HL-60 (cell line): Measurements from ENCODE around the gene CD302.

Experiments
- POLR2AphosphoS5 ChIP-seq: IDR thresholded peaks from 2 replicates; pipeline ENCODE4 v1.6.1; 2012; ENCODE audit warnings: low read depth
- SPI1 ChIP-seq: IDR thresholded peaks from 2 replicates; pipeline ENCODE4 v1.6.1; 2012; ENCODE audit warnings: low read depth, mild to moderate bottlenecking, borderline replicate concordance
- TF ChIP-seq, protein P1 (sequence below): IDR thresholded peaks from 2 replicates; pipeline ENCODE4 v1.6.1; 2012; ENCODE audit warnings: low read depth; ENCODE audit not compliant: insufficient replicate concordance
- TF ChIP-seq, protein P2 (sequence below): IDR thresholded peaks from one replicate; pipeline ENCODE4 v1.5.1; 2011; ENCODE audit warnings: low read length, control low read depth, inconsistent platforms; ENCODE audit not compliant: insufficient read depth

DNA sequence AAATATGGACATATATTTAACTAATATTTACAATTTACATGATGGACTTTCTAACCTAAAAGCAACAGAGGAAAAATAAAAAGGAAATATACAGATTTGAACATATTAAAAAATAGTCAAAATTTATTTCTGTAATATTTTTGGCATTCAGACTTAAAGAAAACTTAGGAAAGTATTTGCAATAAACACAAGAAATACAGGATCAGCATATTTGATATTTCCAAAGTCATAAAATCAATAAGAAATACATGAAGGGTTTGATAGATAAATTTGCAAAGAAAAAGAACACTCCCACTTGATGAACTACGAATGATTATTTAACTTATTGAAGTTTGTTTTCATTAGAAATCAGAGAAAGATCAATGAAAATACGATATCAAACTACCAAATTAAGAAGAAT lies 48.6 kb upstream of the CD302 start:
- TF ChIP-seq, protein P1, sequence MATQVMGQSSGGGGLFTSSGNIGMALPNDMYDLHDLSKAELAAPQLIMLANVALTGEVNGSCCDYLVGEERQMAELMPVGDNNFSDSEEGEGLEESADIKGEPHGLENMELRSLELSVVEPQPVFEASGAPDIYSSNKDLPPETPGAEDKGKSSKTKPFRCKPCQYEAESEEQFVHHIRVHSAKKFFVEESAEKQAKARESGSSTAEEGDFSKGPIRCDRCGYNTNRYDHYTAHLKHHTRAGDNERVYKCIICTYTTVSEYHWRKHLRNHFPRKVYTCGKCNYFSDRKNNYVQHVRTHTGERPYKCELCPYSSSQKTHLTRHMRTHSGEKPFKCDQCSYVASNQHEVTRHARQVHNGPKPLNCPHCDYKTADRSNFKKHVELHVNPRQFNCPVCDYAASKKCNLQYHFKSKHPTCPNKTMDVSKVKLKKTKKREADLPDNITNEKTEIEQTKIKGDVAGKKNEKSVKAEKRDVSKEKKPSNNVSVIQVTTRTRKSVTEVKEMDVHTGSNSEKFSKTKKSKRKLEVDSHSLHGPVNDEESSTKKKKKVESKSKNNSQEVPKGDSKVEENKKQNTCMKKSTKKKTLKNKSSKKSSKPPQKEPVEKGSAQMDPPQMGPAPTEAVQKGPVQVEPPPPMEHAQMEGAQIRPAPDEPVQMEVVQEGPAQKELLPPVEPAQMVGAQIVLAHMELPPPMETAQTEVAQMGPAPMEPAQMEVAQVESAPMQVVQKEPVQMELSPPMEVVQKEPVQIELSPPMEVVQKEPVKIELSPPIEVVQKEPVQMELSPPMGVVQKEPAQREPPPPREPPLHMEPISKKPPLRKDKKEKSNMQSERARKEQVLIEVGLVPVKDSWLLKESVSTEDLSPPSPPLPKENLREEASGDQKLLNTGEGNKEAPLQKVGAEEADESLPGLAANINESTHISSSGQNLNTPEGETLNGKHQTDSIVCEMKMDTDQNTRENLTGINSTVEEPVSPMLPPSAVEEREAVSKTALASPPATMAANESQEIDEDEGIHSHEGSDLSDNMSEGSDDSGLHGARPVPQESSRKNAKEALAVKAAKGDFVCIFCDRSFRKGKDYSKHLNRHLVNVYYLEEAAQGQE = no peak
- TF ChIP-seq SPI1 = no peak
- TF ChIP-seq, protein P2, sequence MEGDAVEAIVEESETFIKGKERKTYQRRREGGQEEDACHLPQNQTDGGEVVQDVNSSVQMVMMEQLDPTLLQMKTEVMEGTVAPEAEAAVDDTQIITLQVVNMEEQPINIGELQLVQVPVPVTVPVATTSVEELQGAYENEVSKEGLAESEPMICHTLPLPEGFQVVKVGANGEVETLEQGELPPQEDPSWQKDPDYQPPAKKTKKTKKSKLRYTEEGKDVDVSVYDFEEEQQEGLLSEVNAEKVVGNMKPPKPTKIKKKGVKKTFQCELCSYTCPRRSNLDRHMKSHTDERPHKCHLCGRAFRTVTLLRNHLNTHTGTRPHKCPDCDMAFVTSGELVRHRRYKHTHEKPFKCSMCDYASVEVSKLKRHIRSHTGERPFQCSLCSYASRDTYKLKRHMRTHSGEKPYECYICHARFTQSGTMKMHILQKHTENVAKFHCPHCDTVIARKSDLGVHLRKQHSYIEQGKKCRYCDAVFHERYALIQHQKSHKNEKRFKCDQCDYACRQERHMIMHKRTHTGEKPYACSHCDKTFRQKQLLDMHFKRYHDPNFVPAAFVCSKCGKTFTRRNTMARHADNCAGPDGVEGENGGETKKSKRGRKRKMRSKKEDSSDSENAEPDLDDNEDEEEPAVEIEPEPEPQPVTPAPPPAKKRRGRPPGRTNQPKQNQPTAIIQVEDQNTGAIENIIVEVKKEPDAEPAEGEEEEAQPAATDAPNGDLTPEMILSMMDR = no peak
- TF ChIP-seq POLR2AphosphoS5 = no peak
